ENCODE measurements around the gene ARID5B.

- TF ChIP-seq PKNOX1 (IDR thresholded peaks at IDR 0.05) (no peak), FOXK2 (IDR thresholded peaks at IDR 0.05) (no peak), BHLHE40 (IDR thresholded peaks at IDR 0.05; ENCODE audit: borderline replicate concordance) (no peak), ZNF384 (IDR thresholded peaks at IDR 0.05) (no peak), ARNT (IDR thresholded peaks at IDR 0.05) (no peak), SUZ12 (IDR thresholded peaks at IDR 0.05) (no peak), SP1 (IDR thresholded peaks at IDR 0.05) (no peak), FOXA1 (IDR thresholded peaks at IDR 0.05) (no peak), ELF4 (IDR thresholded peaks at IDR 0.05) (no peak), CTBP1 (IDR thresholded peaks at IDR 0.05; ENCODE audit: borderline replicate concordance) (no peak), TARDBP (IDR thresholded peaks at IDR 0.05) (no peak)
These were observed 235.4 kb downstream of the ARID5B start for GRCh38 chr10:62136931-62137330.

Measured in HEK293T (cell line).